Measurements from ENCODE around the gene DIDO1. TPM values are rescaled to one million over a fixed set of nuclear protein-coding genes. Genes with fewer than 3 reads are reported as not detected.

The DIDO1 gene
- polyA plus RNA-seq, 2 of the 4 experiments (the other 2 are of a cell fraction): 12.6 to 14.8 TPM

DNA sequence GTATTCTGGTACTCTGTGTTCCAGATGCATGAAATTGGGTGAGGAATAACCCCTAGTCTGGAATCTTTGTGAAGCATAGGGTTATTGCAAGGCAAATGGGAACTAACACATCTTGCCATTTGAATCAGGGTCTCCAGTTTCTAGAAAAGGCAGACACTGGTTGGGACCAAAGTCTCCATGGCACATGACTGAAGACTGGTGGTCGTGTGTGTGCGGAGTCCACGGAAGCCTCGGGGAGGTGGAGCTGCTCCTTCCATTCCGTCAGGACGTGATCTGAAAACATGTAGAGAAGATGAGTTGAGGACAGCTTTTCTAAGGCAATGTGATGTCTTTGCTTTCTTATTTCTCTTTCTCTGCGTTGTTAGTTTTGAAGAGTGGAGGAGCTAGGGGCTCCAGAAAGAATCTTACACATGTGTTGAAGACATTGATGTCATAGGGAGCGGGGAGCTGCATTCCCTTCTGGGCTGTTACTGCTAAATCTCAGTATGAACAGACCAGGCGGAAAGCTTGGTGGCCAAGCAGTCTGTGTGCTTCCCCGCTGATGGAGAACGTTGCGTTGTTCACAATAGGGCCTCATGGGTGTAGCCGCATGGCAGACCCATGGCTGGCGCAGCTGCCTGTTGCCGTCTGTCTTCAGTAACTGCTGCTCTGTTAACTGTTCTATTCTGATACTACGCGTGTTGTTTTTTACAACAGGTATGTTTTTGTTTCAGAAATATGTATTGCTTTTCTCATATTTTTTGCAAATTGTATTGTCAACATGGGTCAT, 21.4 kb upstream of the DIDO1 start:
- no peak for TF ChIP-seq ZC3H11A (IDR thresholded peaks at IDR 0.05)
- no peak for TF ChIP-seq CHD4 (IDR thresholded peaks at IDR 0.05; ENCODE audit: borderline replicate concordance)
- TF ChIP-seq NPAS2 (CRISPR knock-in tag; IDR thresholded peaks at IDR 0.05; ENCODE audit: borderline replicate concordance): no peak
- TF ChIP-seq FOSB (CRISPR knock-in tag; IDR thresholded peaks at IDR 0.05): no peak
- no peak for TF ChIP-seq HDAC2 (IDR thresholded peaks at IDR 0.05)
- TF ChIP-seq ZFP36 (IDR thresholded peaks at IDR 0.05; ENCODE audit: borderline replicate concordance, partially characterized antibody): no peak
- TF ChIP-seq ELK1 (IDR thresholded peaks at IDR 0.05; ENCODE audit: low read depth, low read length): no peak
- TF ChIP-seq, protein P1, sequence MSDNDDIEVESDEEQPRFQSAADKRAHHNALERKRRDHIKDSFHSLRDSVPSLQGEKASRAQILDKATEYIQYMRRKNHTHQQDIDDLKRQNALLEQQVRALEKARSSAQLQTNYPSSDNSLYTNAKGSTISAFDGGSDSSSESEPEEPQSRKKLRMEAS (IDR thresholded peaks at IDR 0.05): no peak
- Histone ChIP-seq H3K4me3 (no peak overlapping the region), H3K9me3 (peaks cover 8% of the 10 kb centered on the region; the same call in 2 of the 3 replicates), H3K4me1 (no peaks in the 10 kb centered on the region), H3K4me2 (no peak overlapping the region), H3K27ac (no peak overlapping the region)
- 93% methylated on average over 17 of the region's 17 CpGs for WGBS (ENCODE audit: missing lambda C conversion rate)
- ChIA-PET POLR2A (interaction anchor here (1.3 kb wide), 1 partner anchor 10 kb away, joined by 4 read pairs; the partner anchor contains the start of gene GID8), CTCF (interaction anchor here (0.6 to 2.7 kb wide), 9 partner anchors 8 to 73 kb away, joined by 3 to 9 read pairs (median 4); no protein-coding TSS in a partner anchor)
- FAIRE-seq (no peak), ATAC-seq (no peak), DNase-seq (ENCODE audit: low read depth in 1 of 2, low spot score in 1 of 2) (no peak)

GRCh38 chr20:62946918-62947317, 20.6 kb upstream of the DIDO1 start:
- no peaks in the 10 kb centered on the region for H3K4me1 ChIP-seq
- TF ChIP-seq RNF2 (IDR thresholded peaks at IDR 0.05; ENCODE audit: borderline replicate concordance, low read depth) (no peak), CHD4 (IDR thresholded peaks at IDR 0.05; ENCODE audit: borderline replicate concordance) (no peak), JUNB (IDR thresholded peaks at IDR 0.05) (no peak), NPAS2 (CRISPR knock-in tag; IDR thresholded peaks at IDR 0.05; ENCODE audit: borderline replicate concordance) (no peak), CBX8 (IDR thresholded peaks at IDR 0.05) (no peak), NR3C1 (IDR thresholded peaks at IDR 0.05) (no peak), FOSB (CRISPR knock-in tag; IDR thresholded peaks at IDR 0.05) (no peak), EHMT2 (IDR thresholded peaks at IDR 0.05; ENCODE audit: low read depth) (no peak), HEYL (CRISPR knock-in tag; IDR thresholded peaks at IDR 0.05) (no peak), FOSL2 (IDR thresholded peaks at IDR 0.05) (no peak), FOSL2 (CRISPR knock-in tag; IDR thresholded peaks at IDR 0.05) (no peak)
- H3K27ac ChIP-seq: no peak overlapping the region
- no peak overlapping the region for H3K4me3 ChIP-seq
- WGBS (ENCODE audit: missing lambda C conversion rate): 91% methylated on average over 10 of the region's 10 CpGs
- FAIRE-seq: no peak
- no peak for DNase-seq (ENCODE audit: low read depth in 1 of 2, low spot score in 1 of 2)
- CTCF ChIA-PET: interaction anchor here (0.8 to 1.4 kb wide), 4 partner anchors 13 to 72 kb away, joined by 3 to 6 read pairs (median 4); no protein-coding TSS in a partner anchor
- H3K9me3 ChIP-seq: peaks cover 8% of the 10 kb centered on the region; the same call in 2 of the 3 replicates
- no peak for ATAC-seq
- H3K4me2 ChIP-seq: no peak overlapping the region
- POLR2A ChIA-PET: no interaction called here

DNA sequence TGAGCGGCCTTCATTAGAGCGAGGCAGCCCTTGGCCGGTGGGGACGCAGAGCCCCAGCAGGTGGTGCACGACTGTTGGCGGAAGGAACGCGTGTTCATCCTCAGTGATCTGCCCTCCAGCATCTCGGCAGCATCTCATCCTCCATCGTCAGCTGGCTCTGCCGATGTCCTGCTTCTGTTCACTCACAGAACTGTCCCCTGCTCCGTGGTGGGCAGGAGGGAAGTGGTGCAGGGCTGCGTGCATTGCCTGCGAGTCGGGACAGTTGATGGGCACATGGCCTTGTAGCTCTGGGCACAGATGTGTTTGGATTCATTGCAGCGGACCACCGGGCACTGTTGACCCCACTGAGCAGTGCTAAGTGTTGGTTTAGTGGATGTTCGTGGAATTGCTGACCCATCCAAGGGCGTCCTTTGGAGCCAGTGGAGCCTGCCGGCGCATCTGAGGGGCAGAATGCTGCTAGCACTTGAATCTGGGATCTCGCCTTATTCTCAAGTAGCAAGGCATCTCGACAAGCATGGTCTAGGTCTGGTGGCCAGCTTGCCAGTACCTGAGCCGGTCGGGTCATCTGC, 19.6 kb upstream of the DIDO1 start:
- H3K4me2 ChIP-seq: no peak overlapping the region
- peaks cover 8% of the 10 kb centered on the region; the same call in 2 of the 3 replicates for H3K9me3 ChIP-seq
- WGBS (ENCODE audit: missing lambda C conversion rate): 93% methylated on average over 22 of the region's 25 CpGs
- FAIRE-seq (no peak), ATAC-seq (no peak), DNase-seq (ENCODE audit: low read depth in 1 of 2, low spot score in 1 of 2) (no peak)
- POLR2A ChIA-PET: no interaction called here
- TF ChIP-seq POLR2AphosphoS2 (conservative IDR thresholded peaks at IDR 0.05; ENCODE audit: low read length) (no peak), NFE2L2 (conservative IDR thresholded peaks at IDR 0.05; ENCODE audit: low read length) (no peak), ZNF302 (CRISPR knock-in tag; IDR thresholded peaks at IDR 0.05) (no peak), ESRRA (IDR thresholded peaks at IDR 0.05; ENCODE audit: borderline replicate concordance, low read length) (no peak), RAD21 (conservative IDR thresholded peaks at IDR 0.05 in 1 of 2, IDR thresholded peaks at IDR 0.05 in 1 of 2) (no peak)
- TF ChIP-seq, protein P2, sequence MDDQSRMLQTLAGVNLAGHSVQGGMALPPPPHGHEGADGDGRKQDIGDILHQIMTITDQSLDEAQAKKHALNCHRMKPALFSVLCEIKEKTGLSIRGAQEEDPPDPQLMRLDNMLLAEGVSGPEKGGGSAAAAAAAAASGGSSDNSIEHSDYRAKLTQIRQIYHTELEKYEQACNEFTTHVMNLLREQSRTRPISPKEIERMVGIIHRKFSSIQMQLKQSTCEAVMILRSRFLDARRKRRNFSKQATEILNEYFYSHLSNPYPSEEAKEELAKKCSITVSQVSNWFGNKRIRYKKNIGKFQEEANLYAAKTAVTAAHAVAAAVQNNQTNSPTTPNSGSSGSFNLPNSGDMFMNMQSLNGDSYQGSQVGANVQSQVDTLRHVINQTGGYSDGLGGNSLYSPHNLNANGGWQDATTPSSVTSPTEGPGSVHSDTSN (IDR thresholded peaks at IDR 0.05): no peak
- H3K4me1 ChIP-seq: no peaks in the 10 kb centered on the region
- no peak overlapping the region for H3K27ac ChIP-seq
- CTCF ChIA-PET: interaction anchor here (0.7 to 1.4 kb wide), 5 partner anchors 14 to 71 kb away, joined by 3 to 6 read pairs (median 3); no protein-coding TSS in a partner anchor
- H3K4me3 ChIP-seq: no peak overlapping the region

Data from A549 (cell line).